HG03159 (cell line): ENCODE measurements around the gene NPHP1.
"Not testable (repeated sequence)": the region's sequence is repeated elsewhere in the genome, so short reads cannot be mapped to it uniquely, and the experiment has no call there.

Experiments used
- ATAC-seq: cut with Tn5 transposase; IDR thresholded peaks from one replicate; pipeline ENCODE4 v1.9.1; 2021; ENCODE audit warnings: mild to moderate bottlenecking, moderate library complexity; ENCODE audit not compliant: unreplicated experiment

NPHP1 gene

DNA sequence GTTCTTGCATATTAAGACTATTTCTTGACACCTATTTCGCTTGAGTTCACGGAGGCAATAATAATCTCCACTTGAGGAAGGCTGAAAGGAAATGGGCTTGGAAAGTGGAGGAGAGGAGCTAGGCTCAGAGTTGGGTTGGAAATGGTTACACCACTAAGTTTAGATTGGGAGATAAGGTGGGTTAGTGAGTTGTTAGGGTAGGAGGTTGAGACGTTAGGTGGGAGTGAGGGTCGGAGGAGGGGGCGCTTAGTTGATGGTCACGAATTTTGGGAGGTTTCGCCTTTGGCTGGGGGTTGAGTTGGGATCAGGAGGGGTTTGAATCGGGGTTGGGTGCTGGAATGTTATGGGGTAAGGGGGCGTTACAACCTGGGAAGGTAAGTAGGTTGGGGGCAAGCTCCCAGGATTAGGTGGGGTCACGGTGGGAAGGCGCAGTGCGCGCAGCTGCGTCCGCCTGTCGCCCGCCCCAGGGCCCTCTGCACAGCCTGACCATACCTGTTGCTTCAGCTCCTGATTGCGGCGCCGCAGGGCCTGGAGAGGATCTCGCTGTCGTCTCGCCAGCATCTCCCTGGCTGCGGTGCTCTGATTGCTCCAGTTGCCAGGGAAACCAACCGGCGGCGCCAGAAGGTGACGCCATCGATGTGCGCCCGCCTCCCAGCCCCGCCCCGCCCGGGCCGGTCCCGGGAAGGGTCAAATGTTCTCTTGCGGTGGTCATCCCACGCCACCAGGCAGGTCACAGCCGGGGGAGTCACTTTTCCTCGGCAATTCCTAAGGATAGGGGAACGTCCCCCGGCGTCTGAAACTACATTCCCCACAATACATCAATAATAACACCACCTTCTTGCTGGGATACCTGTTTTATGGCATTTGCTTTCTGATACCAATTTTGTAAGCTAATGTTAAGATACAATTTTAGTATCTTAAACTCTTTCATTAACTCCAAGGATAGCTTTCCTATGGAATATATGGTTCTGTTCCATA is at the start of gene NPHP1:
Gene NPHP1 (minus strand): TSS at position 606 of the 978 bp plus-strand sequence. CDS start 45 bp downstream, at position 561.
- ATAC-seq, result peak; percentile 96

DNA sequence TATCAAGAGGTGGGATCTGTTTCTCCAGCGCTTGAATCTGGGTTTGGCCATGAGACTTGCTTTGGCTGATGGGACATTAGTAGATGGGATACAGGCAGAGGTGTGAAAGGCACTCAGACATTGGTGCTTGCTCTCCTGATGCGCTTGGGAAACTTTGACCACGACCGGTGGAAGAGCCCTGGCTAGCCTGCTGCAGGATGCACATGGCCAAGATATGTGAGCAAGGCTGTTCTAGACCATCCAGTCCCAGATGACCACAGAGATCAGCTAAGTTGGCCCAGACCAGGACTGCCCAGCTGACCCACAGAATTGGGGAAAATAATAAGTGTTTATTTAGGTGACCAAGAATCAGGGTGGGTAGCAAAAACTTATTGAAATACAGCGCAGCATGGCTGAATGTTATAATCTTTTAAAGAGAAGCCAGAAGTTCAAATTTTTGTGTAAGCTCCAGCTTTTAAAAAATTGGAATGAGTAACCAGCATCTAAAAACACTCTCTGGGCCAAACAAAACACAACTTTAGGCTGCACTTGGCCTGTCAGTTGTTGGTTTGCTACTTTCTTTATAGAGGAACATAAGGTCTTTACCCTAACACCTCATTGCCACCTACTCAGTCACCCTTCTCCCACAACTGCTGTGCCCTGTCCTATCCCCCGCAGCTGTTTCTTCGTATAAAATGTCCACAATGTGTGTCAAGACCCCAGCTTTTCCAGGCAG is 43.4 kb upstream of the NPHP1 start:
- not testable (repeated sequence) for ATAC-seq

DNA sequence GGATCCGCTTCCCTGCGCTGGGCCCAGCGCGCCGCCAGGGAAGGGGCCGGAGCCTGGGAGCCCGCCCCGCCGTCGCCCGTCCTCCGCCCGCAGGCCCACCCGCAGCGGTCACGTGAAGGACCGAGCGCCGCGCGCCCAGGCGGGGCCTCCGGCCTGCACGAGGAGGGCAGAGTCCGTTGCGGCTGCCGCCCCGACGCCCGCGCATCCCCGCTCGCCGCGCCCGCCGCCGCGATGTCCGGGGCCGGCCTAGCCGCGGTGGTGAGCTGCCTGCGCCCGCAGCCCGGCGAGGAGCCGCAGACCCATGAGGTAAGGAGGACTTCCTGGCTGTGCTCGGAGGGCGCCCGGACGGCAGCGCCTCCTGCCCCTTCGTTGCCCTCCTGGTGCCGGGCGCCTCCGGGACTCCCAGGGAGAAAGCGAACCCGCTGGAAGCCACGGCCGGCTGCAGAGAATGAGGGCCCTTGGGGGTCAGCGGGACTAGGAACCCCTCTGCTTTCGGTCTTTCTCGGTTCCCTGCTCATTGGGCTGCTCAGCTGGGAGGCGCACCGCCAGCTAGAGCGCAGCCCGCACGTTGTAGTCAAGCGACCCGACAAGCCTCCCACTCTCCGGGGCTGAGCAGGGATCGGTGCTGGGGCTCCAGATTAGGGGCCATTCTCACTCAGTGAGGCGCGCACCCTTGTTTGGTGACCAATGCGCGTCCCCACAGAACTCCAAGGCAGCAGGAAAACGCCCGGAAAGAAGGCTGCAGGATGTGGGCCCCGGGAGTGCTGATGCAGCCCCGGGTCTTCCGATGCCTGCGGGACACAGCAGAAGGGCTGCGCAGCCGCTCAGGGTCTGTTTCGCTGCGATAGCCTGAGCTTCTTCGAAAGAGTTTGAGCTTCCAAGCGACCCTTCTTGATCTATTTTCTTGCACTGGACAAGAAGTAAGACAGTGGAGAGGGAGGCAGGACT is 40.9 kb upstream of the NPHP1 start:
- ATAC-seq, result not testable (repeated sequence)

DNA sequence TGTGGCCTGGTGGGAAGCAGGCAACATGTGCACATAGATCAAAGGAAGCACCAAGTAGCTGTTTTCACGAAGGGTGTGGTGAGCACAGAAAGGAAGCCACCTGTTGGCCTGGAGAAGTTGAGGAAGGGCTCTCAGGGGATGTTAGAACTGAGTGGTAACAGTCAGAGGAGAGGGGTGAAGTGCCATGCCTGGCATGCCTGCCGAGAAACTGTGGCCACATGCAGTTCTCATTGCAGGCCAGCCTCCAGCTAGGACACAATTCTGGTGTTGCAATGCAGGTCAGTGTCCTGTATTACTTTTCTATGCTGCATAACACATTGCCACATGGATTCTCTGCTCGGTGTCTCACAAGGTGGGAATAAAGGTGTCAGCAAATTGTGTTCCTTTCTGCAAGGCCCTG is 38.5 kb upstream of the NPHP1 start:
- not testable (repeated sequence) for ATAC-seq

DNA sequence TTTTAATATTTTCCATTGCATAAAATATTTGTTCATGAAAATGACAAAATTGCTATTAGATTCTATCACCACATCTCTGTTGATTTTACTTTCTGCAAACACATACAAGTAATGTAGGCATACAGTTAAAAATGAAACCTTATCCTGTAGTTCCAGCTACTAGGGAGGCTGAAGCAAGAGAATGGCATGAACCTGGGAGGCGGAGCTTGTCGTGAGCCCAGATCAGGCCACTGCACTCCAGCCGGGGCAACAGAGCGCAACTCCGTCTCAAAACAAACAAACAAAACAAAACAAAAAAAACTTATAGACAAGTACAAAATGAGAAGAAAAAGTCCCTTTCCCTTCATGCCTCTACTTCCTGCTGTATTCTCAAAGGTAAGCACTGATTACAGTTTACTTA is 29.7 kb upstream of the NPHP1 start:
- ATAC-seq, result not testable (repeated sequence)

DNA sequence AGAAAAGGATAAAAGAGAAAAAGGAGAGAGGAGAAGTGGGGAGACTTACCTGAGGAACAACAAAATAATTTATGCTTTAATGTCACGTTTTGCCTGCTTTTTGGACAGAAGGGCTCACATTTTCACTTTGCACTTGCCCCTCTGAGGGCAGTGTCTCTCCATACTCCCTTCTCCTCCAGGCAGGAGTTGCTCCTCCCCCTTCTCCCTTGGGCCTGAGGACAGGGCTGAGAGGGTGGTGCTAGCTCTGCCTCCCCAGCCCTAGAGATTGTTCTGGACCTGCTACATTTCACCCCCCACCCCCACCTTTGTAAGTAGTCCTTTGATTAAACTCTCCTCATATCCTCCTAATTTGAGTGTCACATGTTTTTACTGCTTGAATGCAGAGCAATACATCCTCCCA is 25.1 kb upstream of the NPHP1 start:
- not testable (repeated sequence) for ATAC-seq

DNA sequence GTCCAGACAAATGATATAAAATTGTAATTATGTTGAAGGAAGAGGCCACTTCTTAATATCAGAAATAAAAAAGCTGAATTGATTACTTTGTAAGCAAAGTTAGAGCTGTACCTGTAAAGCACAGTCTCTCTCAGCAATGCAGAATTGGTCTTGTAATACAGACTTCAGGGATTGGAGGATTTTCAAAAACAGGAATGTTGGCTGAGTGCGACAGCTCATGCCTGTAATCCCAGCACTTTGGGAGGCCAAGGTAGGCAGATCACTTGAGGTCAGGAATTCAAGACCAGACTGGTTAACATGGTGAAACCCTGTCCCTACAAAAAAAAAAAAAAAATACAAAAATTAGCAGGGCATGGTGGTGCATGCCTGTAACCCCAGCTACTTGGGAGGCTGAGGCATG is 17.8 kb upstream of the NPHP1 start:
- not testable (repeated sequence) for ATAC-seq

DNA sequence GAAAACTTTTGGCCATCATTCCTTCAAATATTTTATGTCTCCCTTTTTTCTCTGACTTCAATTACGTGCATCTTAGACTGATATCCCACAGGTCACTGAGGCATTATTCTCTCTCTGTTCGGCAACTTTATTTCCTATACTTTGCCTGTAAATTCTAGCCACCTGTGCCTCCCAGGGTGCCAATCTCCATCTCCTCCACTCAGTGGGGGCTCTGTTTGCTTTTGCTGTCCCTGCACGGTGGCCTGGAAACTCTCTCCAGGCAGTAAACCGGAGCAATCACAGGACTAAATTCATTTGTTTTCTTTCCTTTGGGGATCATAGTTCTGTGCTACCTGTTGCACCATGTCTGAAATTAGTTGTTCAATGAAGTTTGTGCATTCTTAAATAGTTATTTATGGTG is 17.1 kb upstream of the NPHP1 start:
- no peak for ATAC-seq

DNA sequence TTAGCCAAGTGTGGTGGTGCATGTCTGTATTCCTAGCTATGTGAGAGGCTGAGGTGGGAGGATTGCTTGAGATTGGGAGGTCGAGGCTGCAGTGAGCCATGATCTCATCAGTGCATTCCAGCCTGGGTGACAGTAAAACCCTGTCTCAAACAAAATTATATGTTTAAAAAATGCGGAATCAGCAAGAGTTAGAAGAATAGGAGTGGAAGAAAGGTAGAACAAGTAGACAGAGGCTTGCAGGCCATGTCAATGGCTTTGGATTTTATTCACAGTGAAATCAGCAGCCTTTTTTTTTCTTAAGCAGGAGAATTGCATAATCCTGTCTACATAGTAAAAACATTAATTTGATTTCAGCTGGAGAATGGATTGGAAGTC is 15.4 kb upstream of the NPHP1 start:
- ATAC-seq, result no peak

DNA sequence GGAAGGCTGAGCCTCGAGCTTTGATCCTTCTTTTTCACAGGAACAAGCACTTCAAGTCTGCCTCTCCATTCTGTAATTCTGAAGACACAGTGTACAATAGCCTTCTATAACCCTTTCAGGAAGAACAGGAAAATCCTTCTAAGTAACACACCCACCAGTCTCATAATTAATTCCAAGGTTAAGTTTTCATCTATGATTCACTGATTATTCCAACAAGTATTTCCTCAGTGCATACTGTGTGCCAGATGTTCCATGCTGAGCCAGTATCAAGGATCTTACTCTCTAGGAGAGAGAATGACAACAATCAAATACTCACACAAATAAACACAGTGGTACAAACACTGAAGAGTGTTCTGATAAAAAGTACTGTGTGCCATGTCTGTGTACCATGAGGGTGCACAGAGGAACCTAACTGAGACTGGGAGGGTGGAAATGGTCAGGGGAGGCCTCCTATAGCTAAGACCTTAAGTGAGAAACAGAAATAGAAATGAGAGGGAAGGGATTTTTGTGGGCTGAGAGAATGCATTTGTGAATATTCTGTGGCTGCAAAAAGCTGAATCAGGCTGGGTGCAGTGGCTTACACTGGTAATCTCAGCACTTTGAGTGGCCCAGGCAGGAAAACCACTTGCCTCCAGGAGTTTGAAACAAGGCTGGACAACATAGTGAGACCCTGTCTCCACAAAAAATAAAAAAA is 14.8 kb upstream of the NPHP1 start:
- no peak for ATAC-seq

DNA sequence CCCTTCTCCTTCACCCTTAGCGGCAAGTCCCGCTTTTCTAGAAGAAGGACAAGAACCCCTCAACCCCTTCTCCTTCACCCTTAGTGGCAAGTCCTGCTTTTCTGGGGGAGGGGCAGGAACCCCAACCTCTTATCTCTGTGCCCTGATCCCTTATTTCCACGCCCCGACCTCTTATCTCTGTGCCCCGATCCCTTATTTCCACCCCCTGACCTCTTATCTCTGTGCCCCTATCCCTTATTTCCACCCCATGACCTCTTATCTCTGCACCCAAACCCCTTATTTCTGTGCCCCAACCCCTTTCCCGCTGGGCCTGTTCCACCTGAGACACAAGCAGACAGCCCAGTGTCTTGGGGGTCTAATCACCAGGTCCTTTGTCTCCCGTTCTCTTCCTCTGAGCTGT is 14.1 kb upstream of the NPHP1 start:
- not testable (repeated sequence) for ATAC-seq

DNA sequence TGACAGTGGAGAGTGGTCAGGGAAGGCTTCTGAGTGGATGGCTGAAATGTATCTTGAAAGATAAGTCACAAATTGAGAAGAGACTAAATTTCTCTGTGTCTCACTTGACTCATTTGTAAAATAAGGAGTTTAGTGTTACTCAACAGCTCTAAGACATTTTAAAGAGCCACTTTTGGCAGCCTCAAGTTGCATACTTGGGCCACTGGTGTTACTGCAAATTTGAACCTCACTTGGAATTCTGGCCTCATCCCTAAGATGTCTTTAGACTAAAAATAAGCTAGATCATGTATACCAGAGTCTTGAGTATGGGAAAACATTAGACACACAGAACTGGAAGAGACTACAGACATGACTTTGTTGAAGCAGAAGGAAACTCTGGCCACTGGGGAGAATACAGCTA is 12.0 kb upstream of the NPHP1 start:
- ATAC-seq, result no peak

DNA sequence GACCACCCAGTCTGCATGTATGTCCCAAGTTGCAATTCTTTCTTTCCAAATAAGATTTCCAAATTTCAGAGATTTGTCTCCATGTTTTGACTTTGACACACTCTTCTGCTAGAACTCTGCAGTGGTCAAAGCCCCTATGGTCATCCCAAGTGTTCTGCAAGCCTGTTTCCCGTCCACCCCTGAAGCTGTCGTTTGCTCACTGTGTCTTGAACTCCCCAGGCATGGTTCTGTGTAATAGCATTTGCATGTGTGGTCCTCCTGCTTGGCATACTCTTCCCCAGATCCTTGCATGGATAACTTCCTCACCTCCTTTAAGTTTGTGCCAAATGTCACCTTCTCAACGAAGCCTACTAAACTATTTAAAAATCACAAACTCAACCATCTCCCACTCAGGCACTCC is 11.4 kb upstream of the NPHP1 start:
- ATAC-seq, result no peak

DNA sequence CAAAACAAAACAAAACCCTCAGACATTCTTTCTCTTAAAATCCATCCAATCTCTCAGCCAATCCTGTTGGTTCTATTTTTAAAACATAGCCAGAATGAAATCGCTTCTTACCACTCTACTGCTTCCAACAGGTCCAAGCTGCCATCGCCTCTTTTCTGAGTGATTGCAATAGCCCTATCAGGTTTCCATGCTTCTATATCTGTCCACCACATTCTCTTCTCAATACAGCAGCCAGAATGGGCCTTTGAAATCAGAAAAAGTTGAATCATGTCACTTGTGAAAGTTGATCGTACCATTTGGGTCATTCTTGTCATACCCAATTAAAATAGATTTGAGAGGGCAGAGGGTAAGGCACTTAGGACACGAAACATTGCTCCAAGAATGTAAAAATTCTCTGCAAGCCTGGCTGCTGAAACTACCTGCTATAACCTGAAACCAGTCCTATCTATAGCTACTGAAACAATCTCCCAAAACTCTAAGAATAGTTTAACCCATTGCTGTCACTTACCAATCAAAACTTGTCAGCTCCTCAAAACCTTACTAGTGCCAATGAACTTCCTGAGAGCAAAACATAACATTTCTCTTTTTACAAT is 10.8 kb upstream of the NPHP1 start:
- no peak for ATAC-seq

DNA sequence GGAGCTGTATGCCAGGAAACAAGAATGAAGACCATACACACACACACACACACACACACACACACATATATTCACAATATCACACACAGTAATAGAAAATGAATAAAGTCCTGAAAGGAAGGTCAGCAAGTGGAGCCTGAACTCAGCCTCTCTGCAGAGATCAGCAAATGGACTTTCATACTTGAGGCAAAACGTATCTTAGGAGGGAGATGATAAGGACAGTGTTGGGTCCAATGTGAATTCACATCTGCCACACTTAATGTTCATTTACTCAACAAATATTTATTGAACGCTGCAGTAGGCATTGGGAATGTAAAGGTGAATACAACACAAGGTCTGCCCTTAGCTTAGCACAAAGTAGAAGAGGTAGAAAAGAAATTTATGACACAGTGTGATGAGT is 10.3 kb upstream of the NPHP1 start:
- no peak for ATAC-seq

DNA sequence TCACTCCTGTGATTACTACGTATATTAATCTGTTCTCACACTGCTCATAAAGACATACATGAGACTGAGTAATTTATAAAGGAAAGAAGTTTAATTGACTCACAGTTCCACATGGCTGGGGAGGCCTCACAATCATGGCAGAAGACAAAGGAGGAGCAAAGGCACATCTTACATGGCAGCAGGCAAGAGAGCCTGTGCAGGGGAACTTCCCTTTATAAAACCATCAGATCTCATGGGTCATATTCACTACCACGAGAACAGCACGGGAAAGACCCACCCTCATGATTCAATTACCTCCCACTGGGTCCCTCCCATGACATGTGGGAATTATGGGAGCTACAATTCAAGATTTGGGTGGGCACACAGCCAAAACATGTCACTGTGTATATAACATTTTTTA is 8.7 kb upstream of the NPHP1 start:
- not testable (repeated sequence) for ATAC-seq

DNA sequence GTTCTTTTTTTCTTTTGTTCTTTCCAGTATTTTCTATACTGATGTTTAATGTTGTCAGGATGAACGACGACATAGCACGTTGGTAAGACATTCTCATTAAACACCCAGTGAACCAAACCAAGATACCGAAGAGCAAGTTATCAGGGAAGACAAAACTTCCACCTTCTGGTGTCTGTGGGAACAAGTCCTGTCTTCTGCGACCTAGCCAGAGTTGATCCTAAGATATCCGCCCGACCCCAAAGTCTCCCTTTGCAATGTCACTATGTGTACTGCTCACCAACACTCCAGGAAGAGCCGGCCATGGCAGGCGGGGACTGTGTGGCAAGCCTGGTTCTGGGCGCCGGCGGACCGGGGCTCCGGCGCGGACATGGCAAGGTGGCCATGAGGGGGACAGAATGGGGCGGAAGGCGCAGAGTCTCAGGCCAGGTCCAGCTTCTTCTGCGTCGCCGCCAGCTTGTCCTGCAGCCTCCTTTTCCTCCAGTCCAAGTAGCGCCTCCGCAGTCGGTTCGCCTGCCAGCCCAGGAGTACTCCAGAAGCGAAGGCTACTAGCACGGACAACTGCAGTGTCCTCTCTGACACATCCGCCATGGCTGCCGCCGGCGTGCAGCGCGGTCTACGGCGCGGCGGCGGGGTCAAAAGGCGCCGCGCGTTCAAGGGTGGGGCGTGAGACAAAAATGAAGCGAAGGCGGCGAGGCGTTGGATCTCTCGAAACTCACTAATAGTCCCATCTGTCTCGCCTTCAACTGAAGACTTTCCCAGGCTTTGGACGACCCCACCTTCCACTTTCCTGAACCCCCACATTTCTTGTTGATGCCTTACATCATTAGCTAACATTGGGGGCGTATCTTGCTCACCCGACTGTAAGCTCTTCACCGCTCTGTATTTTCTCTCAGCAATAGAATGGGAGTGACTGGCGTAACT is 7.4 kb upstream of the NPHP1 start, which contains the start of gene MTLN:
Gene MTLN (minus strand): TSS at position 610 of the 921 bp plus-strand sequence. CDS start 22 bp downstream, at position 588.
- peak; percentile 88 for ATAC-seq

DNA sequence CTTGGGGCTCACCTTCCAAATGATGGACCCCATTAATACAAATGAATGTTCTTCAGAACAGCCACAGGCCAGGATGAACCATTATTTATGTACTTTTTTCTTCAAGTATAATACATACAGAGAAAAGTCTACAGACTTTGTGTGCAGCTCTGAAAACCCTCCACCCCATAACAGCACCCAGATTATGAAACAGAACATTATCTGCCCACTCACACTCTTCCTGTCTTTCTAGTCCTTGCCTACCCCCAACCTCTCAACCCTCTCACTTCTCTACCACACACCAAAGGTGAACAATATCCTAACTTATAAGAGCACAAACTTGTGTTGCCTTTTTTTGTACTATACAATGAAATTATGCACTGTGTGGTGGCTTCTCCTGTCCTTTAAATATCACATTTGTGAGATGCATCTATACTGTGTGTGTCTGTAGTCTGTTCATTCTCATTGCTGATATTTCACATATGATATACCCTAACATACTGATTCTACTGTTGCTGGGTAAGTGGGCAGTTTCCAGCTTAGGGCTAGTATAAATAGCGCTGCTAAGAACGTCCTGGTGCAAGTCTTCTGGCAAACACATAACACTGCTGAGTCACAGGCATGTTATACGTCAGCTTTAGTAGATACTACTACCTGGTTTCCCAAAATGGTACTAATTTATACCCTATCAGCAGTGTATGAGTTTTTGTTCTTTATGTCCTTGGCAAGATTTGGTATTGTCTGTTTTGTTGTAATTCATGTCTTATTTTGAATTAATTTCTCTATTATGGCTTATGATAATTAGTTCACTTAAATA is 1.0 kb upstream of the NPHP1 start:
- no peak for ATAC-seq
